Measurements from ENCODE around the gene ANO3. TPM values are rescaled to one million over a fixed set of nuclear protein-coding genes. Genes with fewer than 3 reads are reported as not detected.

The ANO3 gene
- total RNA-seq, 1 donor from 2014 or later = not detected

- no peak overlapping the region for H3K4me3 ChIP-seq (ENCODE audit: low read depth, low read length)
- TF ChIP-seq CTCF (conservative IDR thresholded peaks at IDR 0.05; ENCODE audit: low read depth, low read length) = no peak
- DNase-seq (ENCODE audit: low read depth) = no peak
These were observed 146.8 kb downstream of the ANO3 start for GRCh38 chr11:26478710-26479109.

- no peak for DNase-seq (ENCODE audit: low read depth)
- no peak overlapping the region for H3K4me3 ChIP-seq (ENCODE audit: low read depth, low read length)
- TF ChIP-seq CTCF (conservative IDR thresholded peaks at IDR 0.05; ENCODE audit: low read depth, low read length) = no peak
These were observed 148.1 kb downstream of the ANO3 start for GRCh38 chr11:26480041-26480440.

GRCh38 chr11:26483108-26483507 is 151.2 kb downstream of the ANO3 start:
- TF ChIP-seq CTCF (conservative IDR thresholded peaks at IDR 0.05; ENCODE audit: low read depth, low read length) = no peak
- DNase-seq (ENCODE audit: low read depth) = no peak
- no peak overlapping the region for H3K4me3 ChIP-seq (ENCODE audit: low read depth, low read length)

GRCh38 chr11:26490546-26490945 is 158.6 kb downstream of the ANO3 start:
- DNase-seq (ENCODE audit: low read depth) = no peak
- no peak overlapping the region for H3K4me3 ChIP-seq (ENCODE audit: low read depth, low read length)
- no peak for TF ChIP-seq CTCF (conservative IDR thresholded peaks at IDR 0.05; ENCODE audit: low read depth, low read length)

- TF ChIP-seq CTCF (conservative IDR thresholded peaks at IDR 0.05; ENCODE audit: low read depth, low read length) = no peak
- no peak overlapping the region for H3K4me3 ChIP-seq (ENCODE audit: low read depth, low read length)
- DNase-seq (ENCODE audit: low read depth) = no peak
These were observed 161.7 kb downstream of the ANO3 start for GRCh38 chr11:26493616-26494015.

GRCh38 chr11:26507229-26507628 is 175.3 kb downstream of the ANO3 start:
- H3K4me3 ChIP-seq (ENCODE audit: low read depth, low read length) = no peak overlapping the region
- TF ChIP-seq CTCF (conservative IDR thresholded peaks at IDR 0.05; ENCODE audit: low read depth, low read length) = no peak
- DNase-seq (ENCODE audit: low read depth) = no peak

GRCh38 chr11:26510164-26510563 is 178.2 kb downstream of the ANO3 start:
- no peak overlapping the region for H3K4me3 ChIP-seq (ENCODE audit: low read depth, low read length)
- DNase-seq (ENCODE audit: low read depth) = no peak
- no peak for TF ChIP-seq CTCF (conservative IDR thresholded peaks at IDR 0.05; ENCODE audit: low read depth, low read length)
